ENCODE results near the gene NHSL1.

The NHSL1 gene

DNA sequence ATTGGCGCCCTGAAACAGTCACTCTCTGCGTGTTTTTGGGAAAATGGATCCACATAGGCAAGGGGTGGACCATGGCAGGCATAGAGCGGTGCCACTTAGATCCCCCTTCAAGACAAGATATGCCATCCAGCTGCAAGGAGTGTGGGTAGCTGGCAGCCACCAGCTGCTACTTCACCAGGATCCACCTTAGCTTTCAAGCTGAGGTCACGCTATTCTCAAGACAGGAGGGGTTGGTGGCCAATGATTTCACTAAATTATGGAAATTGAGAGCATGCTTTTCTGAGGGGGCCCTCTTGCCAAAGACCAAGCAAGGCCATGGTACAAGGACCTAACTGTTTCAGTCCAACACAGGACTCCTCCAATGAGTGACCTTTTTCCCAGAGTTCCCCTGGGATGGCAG is 78.9 kb downstream of the NHSL1 start:
- intact Hi-C loops (cut with DNase I) = loop anchor here (10.0 kb wide), 1 partner anchor 164 kb away; no protein-coding TSS in a partner anchor
- DNase-seq = no peak

DNA sequence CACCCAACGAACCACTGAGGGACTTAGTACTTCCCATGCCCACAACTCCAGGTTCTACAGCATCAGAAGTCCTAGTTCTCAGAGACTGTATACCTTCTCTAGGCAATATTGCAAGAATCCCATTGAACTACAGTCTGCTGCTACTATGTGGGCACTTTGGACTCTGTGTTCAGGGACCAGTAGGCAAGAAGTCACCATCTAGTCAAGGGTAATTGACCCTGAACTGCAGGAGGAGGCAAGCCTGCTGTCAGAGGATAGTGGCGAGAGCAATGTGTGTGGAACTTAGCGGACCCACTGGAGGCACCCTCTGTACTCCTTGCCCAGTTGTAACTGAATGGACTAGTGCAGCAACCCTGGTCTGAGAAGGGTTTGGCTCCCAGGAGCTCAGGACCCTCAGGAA is 79.5 kb downstream of the NHSL1 start:
- no peak for DNase-seq
- intact Hi-C loops (cut with DNase I) = loop anchor here (10.0 kb wide), 1 partner anchor 165 kb away; no protein-coding TSS in a partner anchor

DNA sequence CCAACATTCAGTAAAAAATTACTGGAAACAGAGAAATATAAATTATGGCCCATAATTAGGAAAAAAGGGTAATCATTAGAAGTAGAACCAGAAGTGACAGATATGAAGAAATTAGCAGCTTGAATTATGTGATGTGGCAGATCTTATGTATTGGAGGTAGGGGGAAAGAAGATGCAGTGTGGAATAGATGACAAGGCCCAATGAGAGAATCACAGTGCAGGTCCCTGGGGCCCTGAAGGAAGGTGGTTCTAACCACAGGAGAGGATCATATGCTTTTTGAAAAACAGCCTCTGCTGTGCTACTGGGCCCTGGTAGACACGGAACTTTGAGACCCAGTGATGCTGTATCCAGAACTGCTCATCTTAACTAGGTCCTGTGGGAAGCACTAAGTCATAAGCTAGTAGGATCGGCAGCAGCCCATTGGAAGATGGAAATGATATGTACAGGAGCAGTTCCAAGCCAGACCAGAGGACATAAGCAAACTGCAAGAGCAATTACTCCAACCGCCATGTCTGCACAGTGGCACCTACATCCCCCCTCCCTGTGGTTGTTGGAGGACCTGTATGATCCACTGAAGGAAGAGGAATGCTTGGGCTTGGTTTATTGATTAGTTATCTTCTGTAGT is 81.1 kb downstream of the NHSL1 start:
- intact Hi-C loops (cut with DNase I) = no loop called here
- no peak for DNase-seq

- intact Hi-C loops (cut with DNase I) = no loop called here
- no peak for DNase-seq
Measured at GRCh38 chr6:138417493-138418117, 81.7 kb downstream of the NHSL1 start.

DNA sequence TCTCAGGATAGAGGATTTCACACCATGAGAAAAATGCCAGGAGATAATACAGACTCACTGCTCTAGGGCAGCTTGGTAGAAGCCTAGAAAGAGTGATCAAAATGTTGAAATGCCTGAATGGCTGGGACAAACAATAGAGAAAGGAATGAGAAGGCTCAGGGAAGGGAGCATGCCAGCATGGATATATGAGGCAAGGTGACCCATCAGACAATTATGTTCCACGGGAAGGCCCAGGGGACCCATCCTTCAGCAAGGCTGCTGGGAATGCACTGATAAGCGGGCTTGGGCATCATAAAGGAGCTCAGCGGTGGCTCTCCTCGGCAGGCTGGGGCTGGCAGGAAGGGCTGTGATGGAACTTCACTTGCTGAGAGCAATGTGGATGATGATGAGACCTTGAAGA is 83.1 kb downstream of the NHSL1 start:
- intact Hi-C loops (cut with DNase I) = no loop called here
- DNase-seq = no peak

- DNase-seq = peak in 1 of 42 donors; percentile 41
- intact Hi-C loops (cut with DNase I) = no loop called here
Measured at GRCh38 chr6:138415125-138415524, 84.2 kb downstream of the NHSL1 start.

DNA sequence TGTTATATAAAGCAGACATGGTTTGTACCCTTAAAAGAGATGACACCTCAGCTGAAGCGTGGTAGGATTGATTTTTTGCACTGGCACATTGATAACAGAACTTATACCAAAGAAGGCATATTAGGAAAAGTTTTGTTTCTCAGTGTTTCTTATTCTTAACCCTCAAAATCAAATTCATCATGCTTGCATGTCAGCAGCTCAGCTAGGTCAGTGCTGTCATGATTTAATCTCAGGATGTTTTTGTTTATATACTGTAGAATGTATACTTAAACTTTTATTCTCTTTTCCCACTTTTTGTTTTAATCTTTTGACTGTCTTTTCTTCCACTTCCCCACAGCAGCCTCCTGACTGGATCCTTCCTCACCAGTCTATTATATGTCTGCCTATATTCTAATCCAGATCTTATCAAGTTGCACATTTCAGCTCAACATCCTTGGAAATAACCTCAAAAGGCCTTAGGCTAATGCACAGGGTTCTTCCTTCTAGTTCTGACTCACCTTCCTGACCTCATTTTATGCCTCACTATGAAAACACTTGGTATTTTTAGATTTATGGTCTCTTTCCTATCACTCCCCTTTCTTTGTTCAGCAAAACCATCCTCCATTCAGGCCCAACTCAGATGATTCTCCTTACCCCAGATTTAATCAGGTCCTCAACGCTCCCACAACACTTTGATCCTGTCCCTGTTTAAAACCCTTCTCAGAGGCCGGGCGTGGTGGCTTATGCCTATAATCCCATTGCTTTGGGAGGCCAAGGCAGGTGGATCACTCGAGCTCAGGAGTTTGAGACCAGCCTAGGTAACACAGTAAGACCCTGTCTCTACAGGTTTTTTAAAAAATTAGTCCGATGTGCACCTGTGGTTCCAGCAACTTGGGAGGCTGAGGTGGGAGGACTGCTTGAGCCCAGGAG is 88.1 kb downstream of the NHSL1 start:
- DNase-seq = no peak
- intact Hi-C loops (cut with DNase I) = no loop called here

DNA sequence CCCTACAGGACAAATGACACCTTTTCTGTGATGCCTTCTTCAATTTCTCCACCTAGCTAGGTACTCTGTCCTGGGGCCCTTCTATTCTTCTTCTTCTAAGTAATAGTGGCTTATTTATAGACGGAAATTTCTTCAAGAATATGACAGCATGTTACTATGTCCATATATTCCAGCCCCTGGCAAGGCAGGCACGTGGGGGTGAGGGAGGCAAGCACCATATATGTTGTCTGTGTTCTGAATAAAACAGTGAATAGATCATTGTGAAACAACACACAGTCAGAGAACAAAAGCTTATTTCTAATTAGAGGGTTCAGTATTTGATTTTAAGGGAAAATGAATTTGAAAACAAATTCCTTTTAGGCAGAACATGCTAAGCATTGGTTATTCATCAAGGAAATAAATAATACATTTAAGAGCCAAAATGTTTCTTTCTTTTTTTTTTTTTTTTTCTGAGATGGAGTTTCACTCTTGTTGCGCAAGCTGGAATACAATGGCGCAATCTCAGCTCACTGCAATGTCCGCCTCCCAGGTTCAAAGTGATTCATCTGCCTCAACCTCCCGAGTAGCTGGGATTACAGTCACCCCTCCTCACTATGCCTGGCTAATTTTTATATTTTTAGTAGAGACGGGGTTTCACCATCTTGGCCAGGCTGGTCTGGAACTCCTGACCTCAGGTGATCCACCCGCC is 89.1 kb downstream of the NHSL1 start:
- DNase-seq = no peak
- intact Hi-C loops (cut with DNase I) = no loop called here

DNA sequence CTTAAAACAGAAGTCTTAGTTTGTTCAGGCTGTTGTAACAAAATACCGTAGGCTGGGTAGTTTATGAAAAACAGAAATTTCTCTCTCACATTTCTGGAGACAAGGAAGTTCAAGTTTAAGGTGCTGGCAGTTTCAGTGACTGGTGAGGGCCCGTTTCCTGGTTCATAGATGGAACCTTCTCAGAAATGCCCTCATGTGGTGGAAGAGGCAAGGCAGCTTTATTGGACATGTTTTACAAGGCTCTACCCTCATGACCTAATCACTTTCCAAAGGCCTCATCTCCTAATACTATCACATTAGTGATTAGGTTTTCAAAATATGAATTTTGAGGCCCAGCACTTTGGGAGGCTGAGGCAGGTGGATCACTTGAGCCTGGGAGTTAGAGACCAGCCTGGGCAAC is 92.9 kb downstream of the NHSL1 start:
- intact Hi-C loops (cut with DNase I) = loop anchor here (10.0 kb wide), 1 partner anchor 292 kb away; no protein-coding TSS in a partner anchor
- no peak for DNase-seq

GRCh38 chr6:138405816-138406413 is 93.4 kb downstream of the NHSL1 start:
- intact Hi-C loops (cut with DNase I) = loop anchor here (10.0 kb wide), 1 partner anchor 291 kb away; no protein-coding TSS in a partner anchor
- no peak for DNase-seq

GRCh38 chr6:138404666-138405337 is 94.5 kb downstream of the NHSL1 start:
- intact Hi-C loops (cut with DNase I) = loop anchor here (10.0 kb wide), 1 partner anchor 290 kb away; no protein-coding TSS in a partner anchor

GRCh38 chr6:138403801-138404665 is 95.3 kb downstream of the NHSL1 start, which contains the start of gene HEBP2:
TSS of gene HEBP2 (plus strand) at chr6:138404223. CDS start at chr6:138404496, 273 bp downstream.
- intact Hi-C loops (cut with DNase I) = loop anchor here (10.0 kb wide), 1 partner anchor 289 kb away; no protein-coding TSS in a partner anchor
- peak; percentile 39 to 88 (median 77) for DNase-seq

More at GRCh38 chr6:138404666-138405337, 94.5 kb downstream of the NHSL1 start:
- peak in 26 of 42 donors; percentile 6 to 52 (median 20) for DNase-seq

- DNase-seq = peak in 36 of 42 donors; percentile 10 to 66 (median 34)
- intact Hi-C loops (cut with DNase I) = loop anchor here (10.0 kb wide), 1 partner anchor 289 kb away; no protein-coding TSS in a partner anchor
Measured at GRCh38 chr6:138403324-138403800, 95.9 kb downstream of the NHSL1 start.

DNA sequence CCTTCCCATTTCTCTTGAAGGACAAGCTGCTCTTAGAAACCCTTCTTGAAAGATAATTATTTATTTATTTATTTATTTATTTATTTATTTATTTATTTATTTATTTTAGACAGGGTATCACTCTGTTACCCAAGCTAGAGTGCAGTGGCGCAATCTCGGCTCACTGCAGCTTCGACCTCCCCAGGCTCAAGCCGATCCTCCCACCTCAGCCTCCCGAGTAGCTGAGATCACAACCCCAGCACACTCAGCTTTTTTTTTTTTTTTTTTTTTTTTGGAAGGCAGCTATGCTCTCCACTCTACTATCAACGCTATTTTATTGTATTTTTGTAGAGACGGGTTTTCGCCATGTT is 96.5 kb downstream of the NHSL1 start:
- DNase-seq = peak in 1 of 42 donors; percentile 30
- intact Hi-C loops (cut with DNase I) = loop anchor here (10.0 kb wide), 1 partner anchor 288 kb away; no protein-coding TSS in a partner anchor

- peak in 1 of 42 donors; percentile 21 for DNase-seq
- intact Hi-C loops (cut with DNase I) = loop anchor here (10.0 kb wide), 1 partner anchor 287 kb away; no protein-coding TSS in a partner anchor
Measured at GRCh38 chr6:138401960-138402837, 97.1 kb downstream of the NHSL1 start.

DNA sequence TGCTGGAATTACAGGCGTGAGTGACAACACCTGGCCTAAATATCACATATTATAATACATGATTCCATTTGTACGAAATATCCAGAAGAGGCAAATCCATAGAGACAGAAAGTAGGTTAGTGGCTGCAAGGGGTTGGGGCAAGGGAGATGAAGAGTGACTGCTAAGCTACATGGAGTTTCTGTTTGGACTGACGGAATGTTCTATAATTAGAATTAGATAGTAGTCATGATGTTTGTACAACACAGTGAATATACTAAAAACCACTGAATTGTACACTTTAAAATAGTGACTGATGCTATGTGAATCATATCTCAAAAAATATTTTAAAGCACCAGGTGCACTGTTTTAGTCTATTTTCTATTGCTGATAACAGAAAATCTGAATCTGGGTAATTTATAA is 99.0 kb downstream of the NHSL1 start:
- peak in 1 of 42 donors; percentile 8 for DNase-seq
- intact Hi-C loops (cut with DNase I) = loop anchor here (10.0 kb wide), 1 partner anchor 286 kb away; no protein-coding TSS in a partner anchor

All from head of caudate nucleus (tissue), 42 donors.